NCI-H1105 (cell line): Measurements from ENCODE around the gene ETFDH.
A peak's percentile ranks its signal among the peaks of the same experiment; 100 is the strongest.
"Not testable (repeated sequence)": the region's sequence is repeated elsewhere in the genome, so short reads cannot be mapped to it uniquely, and the experiment has no call there.

ENCODE experiments used
- DNase-seq: peaks from one replicate; lab custom pipeline; 2025; lab: John Stamatoyannopoulos, UW

The ETFDH gene

DNA sequence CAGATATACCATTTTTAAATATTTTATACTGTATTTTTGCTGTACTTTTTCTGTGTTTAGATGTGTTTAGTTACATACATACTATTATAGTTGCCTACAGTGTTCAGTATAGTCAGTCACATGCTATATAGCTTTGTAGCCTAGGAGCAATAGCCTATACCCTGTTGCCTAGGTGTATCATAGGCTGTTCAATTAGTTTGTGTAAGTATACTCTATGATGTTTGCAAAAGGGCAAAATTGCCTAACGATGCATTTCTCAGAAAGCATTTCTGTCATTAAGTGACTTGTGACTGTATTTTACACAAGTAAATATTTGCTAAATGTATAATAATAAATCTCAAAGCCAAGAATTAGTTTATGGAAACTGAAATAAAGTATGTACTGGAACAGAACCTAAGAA lies 9.5 kb downstream of the ETFDH start:
- DNase-seq: no peak

GRCh38 chr4:158682066-158682465 lies 10.0 kb downstream of the ETFDH start:
- no peak for DNase-seq

DNA sequence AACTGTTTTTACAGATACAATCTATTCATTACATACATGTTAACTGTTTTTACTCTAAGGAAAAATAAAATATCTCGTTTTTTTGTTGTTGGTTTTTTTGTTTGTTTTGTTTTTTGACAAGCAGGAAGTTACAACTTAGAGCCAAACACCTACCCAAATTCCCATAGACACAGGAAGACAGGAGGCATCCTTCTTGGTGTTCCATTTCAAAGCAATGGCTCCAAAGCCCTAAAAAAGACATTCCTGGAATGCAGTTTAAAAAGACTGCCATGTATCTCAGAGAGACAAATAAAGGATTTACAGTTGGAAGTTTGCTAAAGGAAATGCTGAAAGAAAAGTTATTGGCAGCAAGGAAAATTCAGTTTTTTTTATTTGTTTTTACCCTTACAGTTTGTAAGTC lies 16.7 kb downstream of the ETFDH start:
- no peak for DNase-seq

GRCh38 chr4:158704274-158704673 lies 32.2 kb downstream of the ETFDH start:
- DNase-seq: no peak

DNA sequence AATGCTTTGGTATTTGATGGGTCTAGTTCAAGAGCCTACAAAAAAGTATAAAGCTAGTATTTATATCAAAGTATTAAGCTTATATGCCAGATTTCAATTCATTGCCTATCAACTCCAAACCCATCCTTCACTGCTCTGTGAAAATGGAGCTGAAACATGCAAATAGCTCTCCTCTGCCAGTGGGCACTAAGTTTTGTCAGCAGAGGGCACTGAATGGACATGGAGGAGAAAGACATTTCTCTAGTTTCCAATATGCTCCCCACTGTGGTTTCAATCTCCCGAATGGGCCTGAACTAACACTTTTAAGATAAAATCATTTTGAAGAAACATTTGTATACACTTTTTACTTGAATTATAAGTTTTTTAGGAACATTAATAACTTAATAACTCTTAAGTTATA lies 38.7 kb downstream of the ETFDH start:
- no peak for DNase-seq

DNA sequence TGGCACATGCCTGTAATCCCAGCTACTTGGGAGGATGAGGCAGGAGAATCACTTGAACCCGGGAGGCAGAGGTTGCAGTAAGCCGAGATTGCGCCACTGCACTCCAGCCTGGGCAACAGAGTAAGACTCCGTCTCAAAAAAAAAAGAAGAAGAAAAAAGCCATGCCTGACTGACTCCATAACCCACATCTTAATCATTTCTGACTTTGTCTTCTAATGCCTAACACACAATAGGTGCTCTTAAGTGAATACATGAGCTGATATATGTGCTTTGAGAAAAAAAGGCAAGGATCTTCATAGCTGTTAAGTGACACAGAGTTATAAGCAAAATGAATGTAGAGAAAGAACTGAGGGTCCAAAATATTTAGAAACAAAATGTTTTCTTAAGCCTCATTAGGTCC lies 40.5 kb downstream of the ETFDH start:
- not testable (repeated sequence) for DNase-seq

GRCh38 chr4:158714937-158715336 lies 42.8 kb downstream of the ETFDH start:
- no peak for DNase-seq

GRCh38 chr4:158715802-158716201 lies 43.7 kb downstream of the ETFDH start:
- DNase-seq: no peak

DNA sequence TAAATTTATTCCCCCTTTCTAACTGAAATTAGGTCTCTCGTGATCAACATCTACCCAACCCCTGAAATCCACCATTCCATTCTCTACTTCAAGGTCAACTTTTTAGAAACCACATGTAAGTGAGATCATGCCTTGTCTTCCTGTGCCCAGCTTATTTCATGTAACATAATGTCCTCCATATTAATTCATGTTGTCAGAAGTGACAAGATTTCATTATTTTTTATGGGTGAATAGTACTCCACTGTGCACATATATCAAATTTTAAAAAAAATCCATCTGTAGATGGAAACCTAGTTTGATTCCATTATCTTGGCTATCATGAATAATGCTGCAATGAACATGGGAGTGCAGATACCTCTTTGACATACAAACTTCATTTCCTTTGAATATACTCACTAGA lies 49.6 kb downstream of the ETFDH start:
- no peak for DNase-seq

DNA sequence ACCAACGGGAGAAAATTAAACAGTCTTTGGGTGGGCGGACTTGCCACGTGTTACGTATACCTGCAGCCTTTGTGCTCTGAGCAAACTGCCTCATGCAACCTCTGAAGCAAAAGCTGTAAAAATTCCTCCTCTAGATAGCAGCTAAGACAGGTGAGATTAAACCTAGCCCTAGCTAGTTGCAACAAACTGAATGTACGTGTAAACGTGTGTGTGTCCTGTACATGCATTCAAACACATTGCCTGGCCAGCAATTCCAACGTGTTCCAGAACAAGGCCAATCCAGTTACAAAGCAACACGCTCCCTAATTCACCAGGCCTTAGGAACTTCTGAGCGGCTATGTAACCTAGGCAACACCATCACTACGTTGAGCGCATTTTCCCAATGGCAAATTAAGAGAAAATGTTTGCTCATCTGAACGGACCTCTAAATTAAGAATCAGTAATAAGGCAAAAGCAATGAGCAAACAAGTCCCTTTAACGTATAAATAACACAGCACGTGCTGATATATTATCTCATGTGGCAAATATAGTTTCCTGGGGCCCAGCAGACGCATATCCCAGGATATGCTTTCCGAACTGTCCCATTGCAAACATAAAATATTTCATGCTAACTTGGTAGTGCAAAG lies 50.3 kb downstream of the ETFDH start:
- DNase-seq: no peak

GRCh38 chr4:158722917-158723793 lies 51.1 kb downstream of the ETFDH start, which contains the start of gene PPID:
Gene PPID, minus strand, starts transcription at chr4:158723396. Its CDS starts 108 bp downstream, at chr4:158723288.
- DNase-seq: peak; percentile 39

DNA sequence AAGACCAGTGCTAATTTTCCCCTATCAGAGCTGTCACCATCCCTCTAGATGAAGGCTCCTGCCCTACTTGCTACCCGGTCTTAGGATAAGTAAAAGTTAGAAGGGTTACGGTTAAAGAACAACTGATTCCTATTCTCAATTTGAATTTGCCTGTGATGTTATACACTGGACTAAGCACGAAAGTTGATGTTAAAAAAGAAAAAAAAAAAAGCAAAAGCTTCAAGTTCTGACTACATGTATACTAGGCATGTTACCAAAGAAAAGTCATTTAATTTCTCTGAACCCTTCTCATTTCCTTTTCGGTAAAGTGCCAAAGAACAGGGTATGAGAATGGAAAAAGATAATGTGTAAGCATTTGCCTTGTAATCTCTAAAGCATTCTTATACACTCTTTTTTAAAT lies 52.5 kb downstream of the ETFDH start:
- no peak for DNase-seq

- no peak for DNase-seq
Observed at GRCh38 chr4:158726633-158727032, 54.5 kb downstream of the ETFDH start.

- no peak for DNase-seq
Observed at GRCh38 chr4:158728236-158728635, 56.1 kb downstream of the ETFDH start.

GRCh38 chr4:158729716-158730559 lies 57.8 kb downstream of the ETFDH start:
- DNase-seq: no peak

DNA sequence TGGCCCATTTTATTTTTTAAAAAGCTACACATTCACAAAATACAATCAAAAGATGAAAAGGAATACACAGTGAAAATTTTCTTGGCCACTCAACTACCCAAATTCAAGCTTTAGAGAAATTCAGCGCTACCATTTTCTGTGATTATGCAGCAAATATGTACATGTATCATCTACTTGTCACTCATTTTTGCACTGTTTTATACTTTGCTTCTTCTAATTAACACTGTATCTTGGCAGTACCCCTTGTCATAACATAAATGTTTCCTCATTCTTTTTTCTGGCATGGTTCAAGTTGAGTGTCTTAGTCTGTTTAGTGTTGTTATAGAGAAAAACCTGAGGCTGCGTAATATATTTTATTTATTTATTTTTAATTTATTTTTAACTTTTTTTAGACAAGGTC lies 66.8 kb downstream of the ETFDH start:
- DNase-seq: no peak

DNA sequence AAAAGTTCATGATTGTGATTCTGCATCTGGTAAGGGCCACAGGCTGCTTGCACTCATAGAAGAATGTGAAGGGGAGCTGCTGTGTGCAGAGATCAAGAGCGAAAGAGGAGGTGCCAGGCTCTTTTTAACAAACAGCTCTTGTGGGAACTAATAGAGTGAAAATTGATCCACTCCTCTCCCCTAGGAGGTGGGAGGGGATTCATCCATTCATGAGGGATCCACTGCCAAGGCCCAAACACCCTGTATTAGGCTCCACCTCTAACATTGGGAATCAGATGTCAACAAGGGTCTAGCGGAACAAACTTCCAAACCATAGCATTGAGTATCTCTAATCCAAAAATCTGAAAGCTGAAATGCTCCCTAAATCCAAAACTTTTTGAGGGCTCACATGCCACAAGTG lies 67.5 kb downstream of the ETFDH start:
- DNase-seq: no peak

DNA sequence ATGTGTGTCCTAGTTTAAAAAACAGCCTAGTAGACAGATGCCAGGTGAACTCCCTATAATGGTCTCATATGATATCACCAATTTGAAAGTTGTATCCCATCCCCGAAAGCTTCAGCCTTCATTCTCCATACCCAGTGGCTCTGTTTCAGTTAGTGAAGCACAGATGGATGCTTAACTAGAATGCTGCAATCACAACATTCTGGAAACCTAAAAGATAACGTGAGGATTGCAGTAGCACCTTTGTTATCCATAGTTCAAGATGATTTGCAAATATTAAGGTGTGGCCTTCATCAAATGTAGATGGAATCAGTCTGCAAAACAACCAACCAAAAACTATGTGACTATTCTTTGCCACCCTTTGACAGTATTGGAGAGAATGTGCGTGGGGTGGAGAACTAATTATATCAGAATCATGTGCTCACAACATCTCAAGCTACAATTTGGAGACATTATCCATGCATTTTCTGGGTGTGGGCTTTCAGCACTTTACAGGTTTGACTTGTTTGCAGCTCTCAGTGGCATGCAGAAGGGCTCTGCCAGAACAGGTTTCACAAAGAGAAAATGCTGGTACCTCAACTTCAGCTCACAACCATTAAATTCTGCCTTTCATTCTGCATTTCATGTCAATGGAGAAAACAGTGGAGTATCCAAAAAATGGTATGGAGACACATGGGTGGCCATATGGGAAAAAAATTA lies 69.4 kb downstream of the ETFDH start:
- no peak for DNase-seq

DNA sequence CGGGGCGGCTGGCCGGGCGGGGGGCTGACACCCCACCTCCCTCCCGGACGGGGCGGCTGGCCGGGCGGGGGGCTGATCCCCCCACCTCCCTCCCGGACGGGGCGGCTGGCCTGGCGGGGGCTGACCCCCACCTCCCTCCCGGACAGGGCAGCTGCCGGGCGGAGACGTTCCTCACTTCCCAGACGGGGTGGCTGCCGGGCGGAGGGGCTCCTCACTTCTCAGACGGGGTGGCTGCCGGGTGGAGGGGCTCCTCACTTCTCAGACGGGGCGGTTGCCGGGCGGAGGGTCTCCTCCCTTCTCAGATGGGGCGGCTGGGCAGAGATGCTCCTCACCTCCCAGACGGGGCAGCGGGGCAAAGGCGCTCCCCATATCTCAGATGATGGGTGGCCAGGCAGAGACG lies 74.4 kb downstream of the ETFDH start:
- not testable (repeated sequence) for DNase-seq

GRCh38 chr4:158750379-158750778 lies 78.3 kb downstream of the ETFDH start:
- DNase-seq: no peak

- no peak for DNase-seq
Observed at GRCh38 chr4:158754385-158755180, 82.5 kb downstream of the ETFDH start.
